DMS153 (cell line): ENCODE measurements around the gene PTTG1.

Experiments
- DNase-seq: peaks from one replicate; lab custom pipeline; 2025; lab: John Stamatoyannopoulos, UW

PTTG1 gene

DNA sequence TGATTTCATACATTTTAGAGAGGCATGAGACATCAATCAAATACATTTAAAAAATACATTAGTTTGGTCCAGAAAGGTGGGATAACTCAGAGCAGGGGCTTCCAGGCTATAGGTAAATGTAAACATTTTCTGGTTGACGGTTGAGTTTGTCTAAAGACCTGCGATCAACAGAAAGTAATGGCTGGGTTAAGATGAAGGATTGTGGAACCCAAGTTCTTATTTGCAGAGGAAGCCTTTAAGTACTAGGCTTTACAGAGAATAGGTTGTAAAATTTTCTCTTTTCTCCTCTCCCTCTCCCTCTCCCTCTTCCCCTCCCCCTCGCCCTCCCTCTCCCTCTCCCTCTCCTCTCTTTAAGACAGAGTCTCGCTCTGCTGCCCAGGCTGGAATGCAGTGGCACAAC lies 50.8 kb downstream of the PTTG1 start:
- no peak for DNase-seq

DNA sequence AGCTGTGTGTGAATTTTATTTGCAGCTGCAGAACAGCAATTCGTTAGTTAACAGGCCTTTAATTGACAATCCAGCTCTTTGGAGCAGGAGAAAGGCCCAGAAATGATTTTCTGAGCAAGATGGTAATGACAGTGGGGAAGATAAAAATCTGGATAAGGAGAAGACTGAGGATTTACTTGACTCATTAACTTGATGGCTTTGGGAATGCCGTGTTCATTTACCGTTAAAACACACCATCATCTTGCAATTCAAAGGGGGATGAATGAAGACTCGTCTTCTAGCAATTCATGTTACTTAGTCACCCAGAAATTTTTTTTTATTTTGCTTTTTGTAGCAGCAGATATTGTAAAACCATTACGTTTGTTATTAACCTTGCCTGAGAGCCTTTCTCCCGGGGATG lies 52.0 kb downstream of the PTTG1 start:
- DNase-seq, result no peak

DNA sequence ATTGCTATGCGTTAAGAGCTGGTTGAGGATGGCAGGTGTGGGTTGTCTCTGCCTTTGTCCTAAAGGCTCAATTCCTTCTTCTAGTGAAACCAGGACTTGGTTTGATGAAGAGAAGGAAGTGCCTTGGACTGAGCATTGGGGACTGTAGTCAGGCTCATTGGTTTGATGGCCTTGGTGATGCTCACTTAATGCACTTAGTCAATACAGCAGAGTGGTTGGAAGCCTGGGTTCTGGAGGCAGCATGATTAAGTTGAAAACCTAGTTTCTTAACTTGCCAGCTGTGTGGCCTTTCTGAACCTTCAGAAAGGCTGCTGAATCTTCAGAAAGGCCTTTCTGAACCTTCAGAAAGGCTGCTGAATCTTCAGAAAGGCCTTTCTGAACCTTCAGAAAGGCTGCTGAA lies 52.4 kb downstream of the PTTG1 start:
- no peak for DNase-seq

DNA sequence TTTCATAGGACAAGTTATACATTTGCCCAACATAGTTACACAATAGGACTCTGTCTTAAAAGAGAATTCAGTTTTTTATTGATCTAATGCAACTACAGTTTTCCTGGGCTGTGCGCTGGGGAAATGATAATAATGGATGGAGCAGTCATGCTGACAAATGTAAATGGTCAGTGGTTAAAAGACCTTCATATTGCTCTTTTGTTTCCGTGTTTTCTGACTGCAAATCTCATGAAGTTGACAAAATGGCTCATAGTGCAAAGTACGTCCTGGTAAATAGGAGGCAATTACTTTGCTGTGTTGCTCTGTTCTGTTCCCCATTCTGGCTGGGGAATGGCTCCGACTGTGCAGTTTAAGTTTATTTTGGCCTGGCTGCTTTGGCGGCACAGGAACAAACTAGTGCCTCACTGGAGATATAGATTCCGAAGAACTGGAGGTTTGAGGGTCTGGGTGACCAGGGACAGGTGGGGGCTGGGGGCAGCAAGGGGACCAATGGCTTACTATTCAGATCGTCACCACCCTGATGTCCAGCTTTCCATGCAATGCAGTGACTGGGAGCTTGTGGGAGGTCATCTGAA lies 54.3 kb downstream of the PTTG1 start:
- no peak for DNase-seq

DNA sequence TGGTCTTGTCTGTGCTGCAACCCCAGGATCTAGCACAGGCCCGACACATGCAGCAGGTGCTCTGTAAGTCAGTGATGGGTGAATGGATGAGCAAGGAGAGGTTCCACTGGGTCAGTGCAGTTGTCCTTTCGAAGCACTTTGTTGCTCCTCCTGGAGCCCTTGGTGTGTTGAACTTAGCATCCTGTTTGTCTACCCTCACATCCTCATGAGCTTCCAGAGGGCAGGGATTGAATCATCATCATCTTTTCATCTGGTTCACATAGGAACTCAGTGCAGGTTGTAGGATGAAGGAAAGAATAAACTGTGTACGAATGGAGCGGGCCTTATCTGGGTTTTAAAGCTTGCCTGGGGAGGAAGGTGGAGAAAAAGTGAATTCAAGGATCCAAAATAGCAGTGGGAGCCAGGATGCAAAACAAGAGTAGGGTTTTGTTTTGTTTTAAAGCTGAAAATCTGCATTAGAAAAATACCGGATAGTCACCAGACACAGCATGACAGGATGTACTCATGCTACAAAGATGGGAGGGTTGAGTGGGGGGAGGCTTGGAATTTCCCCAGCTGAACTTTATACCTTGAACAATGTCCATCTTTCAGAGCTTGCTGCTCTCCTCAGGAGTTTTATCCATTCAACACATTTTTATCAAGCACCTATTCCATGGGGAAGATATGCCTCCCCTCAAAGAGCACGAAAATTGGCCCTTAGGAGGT lies 55.8 kb downstream of the PTTG1 start:
- DNase-seq, result no peak

DNA sequence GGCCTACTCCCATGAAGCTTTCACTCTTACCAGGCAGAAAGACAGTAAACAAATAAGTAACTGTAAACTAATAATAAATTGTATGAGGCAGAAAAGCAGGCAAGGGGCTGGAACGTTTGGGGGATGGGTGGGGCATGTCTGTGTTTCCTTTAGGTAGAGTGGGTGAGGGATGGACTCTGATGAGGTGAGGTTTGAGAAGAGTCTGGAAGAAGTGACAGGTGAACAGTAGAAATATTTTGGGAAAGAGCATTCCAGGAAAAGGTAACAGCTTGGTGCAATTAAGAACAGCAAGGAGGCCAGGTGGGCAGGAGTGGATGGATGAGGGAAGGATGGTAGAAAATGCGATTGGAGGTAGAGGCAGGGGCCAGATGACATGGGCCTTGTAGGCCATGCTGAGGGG lies 56.5 kb downstream of the PTTG1 start:
- no peak for DNase-seq
